Activated naive CD4-positive, alpha-beta T cell treated with Interleukin-2 at 50 U/mL for 16 hours (primary cell): ENCODE results near the gene PTPRN2.

Experiments
- DNase-seq: peaks from one replicate; pipeline ENCODE4 v3.0.0-alpha.2; 2020

The PTPRN2 gene

DNA sequence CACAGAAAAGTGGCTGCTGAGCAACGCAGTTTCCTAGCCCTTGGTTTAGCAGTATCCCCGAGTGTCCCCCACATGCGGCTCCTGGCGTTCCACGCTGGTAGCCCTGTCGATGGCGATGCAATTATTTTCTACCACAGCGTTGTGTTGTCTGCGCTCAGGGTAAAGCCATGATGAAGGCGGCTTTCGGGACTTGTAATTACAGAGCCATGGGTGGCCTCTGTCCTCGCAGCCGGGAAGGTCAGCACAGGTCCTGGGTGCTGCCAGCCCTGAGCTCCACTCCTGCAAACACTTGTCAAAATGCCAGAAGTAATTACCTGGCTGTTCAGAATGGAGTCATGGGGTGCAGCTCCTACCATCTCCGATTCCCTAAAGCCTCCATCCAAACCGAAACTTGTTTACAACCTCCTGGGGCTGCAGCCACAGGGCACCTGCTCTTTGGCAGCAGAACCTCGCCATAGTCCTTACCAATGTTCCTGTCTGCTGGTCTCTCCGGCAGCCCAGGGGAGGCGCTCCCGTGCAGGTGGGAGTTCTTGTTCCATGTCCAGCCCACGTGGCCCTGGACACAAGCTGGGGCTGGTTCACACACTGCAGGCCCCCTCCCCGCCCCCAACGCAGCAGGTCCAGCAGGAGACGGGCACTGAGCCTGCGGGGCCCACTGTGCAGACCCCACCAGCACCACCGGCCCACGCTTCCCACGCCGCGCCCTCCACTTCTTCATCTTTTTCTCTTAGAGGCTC is 512.6 kb downstream of the PTPRN2 start:
- no peak for DNase-seq

DNA sequence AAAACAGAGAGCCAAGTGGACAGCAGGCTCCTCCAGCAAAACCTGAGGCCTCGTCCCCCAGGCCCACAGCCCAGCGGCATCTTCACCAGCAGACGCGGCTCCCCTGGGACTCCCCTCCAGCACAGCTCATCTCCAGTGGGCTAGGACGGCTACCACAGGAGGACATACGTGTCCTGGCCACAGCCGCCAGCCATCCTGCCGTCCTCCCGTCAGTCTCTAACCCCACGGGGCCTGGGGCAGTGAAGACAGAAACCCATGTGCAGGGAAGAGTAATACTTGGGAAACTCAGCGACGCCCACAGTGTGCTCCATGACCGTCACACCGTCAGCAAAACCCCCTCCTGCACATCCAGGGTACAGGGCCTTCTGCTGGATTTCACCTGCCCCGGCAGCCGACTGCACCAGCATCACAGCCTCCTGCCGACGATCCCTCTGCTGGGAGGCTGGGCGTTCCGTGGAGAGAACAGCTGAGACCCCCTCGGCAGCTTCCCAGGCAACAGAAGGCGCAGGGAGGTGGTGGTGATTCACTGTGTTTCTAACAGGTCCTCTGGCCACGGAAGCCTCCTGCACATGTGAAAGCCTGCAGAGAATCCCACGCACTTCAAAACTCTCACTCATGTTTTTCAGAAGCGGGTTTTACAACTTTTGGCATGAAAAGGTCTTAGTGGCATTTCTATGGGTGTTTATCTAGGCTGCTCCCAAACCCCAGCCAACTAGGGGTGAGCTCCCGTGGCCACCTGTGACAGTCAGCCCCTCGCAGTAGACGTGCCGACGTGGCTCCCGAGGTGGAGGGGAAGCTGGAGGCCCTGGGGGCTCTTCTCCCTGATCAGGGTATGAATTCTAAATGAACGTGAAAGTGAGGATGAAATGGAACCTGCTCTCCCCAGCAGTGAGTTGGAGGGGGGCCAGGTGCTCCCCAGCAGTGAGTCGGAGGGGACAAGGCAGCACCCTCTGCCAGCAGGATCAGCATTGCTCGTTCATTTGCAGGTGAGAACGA is 513.5 kb downstream of the PTPRN2 start:
- no peak for DNase-seq

DNA sequence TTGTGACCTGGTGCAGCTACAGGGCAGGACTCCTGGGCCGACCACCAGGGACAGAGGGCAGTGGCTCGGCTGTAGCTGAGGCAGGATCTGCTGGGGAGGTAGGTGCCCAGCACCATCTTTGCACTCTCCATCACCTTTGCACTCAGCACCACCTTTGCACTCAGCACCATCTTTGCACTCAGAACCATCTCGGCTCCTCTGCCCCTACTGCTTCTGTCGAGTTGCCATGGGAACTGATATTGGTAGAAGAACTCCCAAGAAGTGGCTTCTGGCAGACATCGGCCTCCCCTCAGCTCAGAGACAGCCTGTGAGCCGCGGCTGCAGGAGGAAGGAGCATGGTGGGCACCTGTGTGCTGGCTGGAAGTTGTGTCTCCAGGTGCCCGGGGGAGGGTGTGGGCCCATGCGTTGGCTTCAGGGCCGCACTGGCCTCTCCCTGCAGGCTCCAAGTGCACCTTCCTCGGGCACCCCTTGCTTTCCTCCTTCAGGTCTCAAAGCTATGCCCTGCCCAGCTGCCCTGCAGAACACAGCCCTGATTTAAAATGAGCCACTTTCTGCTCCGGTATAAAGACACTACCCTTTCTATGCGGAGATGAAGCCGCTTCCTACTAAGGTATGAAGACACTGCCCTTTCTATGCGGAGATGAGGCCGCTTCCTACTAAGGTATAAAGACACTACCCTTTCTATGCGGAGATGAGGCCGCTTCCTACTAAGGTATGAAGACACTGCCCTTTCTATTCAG is 514.5 kb downstream of the PTPRN2 start:
- no peak for DNase-seq

DNA sequence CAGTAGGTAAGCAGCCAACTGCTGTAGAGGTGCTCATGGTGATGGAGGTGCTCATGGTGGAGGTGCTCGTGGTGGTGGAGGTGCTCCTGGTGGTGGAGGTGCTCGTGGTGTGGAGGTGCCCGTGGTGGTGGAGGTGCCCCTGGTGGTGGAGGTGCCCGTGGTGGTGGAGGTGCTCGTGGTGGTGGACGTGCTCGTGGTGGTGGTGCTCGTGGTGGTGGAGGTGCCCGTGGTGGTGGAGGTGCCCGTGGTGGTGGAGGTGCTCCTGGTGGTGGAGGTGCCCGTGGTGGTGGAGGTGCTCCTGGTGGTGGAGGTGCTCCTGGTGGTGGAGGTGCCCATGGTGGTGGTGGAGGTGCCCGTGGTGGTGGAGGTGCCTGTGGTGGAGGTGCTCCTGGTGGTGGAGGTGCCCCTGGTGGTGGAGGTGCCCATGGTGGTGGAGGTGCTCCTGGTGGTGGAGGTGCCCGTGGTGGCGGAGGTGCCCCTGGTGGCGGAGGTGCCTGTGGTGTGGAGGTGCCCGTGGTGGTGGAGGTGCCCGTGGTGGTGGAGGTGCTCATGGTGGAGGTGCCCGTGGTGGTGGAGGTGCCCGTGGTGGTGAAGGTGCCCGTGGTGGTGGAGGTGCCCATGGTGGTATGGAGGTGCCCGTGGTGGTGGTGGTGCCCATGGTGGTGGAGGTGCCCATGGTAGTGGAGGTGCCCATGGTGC is 517.3 kb downstream of the PTPRN2 start:
- DNase-seq, result no peak

DNA sequence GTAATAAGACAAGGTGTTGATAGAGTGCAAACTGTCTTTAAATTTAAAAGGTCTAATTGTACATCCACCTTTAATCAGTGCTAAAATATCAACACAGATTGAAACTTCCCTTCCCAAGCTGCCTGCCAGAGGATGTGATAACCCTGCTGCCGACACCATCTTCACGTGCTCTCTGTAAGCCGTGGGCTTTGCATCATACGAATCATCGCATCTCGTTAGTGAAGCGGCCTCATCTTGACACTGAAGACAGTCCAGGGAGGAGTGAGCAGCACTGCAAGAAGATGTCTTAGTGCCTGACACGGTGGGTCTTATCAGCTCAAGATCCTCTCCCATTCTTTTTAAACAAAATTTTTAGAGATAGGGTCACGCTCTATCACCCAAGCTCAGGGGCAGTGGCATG is 518.8 kb downstream of the PTPRN2 start:
- no peak for DNase-seq

DNA sequence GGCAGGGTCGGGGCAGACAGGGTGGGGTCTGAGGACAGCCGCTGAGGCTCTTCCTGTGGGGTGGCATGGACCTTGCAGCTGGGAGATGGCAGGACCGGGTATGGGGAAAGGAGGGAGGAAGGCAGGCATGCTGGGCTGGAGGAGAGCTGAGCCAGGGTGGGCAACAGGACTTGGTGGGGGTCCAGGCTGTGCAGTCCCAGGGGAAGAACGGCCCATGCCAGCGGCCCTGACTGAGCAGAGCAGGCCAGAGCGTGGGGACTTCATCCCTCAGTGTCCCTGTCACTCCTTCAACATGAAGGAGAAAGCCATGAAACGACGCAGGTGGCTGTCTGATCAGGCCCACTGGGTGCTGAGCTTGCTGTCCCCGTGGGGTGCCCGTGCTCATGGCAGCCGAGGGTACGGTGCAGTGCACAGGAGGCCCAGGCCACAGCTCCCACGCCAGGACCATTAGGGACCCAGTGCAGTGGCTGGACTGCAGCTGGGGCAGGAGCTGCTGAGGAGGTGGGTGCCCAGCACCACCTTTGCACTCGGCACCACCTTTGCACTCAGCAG is 519.6 kb downstream of the PTPRN2 start:
- DNase-seq, result no peak

DNA sequence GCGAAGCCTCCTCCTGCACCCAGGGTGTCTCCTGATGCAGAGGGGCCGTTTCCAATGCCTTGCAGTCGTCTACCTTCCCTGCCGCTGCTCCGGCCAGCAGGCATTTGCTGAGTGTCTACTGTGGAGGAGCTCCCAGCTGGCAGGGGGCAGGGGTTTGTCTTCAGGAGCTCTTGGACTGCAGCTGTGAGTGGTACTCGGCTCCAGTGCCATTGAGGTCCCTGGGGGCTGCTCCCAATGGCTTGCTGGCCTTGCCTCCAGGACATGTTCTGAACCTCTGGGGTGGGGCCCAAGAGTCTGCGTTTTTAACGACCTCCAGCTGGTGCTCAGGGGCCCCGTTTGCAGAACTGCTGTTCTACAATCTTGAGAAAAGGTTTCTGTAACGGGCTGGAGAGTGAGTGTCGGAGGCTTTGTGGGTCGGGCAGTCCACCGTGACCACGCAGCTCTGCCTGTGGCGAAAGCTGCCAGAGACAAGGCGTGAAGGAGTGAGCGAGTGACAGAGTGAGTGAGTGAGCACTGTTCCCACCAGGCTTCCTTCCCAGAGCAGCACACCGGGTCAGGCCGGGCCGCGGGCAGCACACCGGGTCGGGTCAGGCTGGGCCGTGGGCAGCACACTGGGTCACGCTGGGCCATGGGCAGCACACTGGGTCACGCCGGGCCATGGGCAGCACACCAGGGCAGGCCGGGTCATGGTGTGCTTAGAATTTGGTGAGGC is 520.2 kb downstream of the PTPRN2 start:
- no peak for DNase-seq

DNA sequence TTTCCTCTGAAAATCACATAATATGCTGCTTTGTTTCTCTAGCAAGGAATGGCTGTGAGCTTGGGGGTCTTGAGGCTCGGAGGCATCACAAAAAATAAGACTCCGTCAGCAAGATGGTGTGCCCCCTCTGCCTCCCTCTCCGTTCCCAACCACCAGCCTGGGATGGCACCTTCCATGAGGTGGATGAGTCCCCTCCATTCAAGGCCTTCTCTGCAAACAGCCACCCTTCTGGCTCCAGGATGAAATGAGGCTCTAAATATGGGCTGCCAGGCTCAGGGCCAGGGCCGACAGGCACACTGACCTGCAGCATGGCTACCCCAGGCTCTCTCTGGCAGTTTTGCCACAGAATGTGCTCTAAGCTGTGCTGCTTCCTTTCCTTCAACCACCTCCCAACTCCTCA is 521.5 kb downstream of the PTPRN2 start:
- no peak for DNase-seq

DNA sequence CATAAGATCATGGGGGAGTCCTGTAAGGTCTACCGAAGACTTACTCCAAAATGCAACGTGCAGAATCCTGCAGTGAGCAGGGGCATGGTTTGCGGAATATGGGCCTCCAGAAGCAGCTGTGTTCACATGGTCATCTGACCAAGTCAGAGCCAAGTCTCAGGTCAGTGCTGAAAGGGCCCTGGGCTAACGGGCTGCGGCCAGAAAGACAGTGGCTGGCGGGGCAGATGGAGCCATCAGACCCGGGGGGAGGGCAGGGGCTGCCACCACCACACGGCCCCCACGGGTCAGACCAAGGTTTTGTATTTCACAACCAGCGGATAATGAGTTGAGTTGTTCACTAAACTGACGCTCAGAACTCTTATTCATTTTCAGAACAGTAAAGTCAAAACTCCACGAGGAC is 522.3 kb downstream of the PTPRN2 start:
- no peak for DNase-seq

DNA sequence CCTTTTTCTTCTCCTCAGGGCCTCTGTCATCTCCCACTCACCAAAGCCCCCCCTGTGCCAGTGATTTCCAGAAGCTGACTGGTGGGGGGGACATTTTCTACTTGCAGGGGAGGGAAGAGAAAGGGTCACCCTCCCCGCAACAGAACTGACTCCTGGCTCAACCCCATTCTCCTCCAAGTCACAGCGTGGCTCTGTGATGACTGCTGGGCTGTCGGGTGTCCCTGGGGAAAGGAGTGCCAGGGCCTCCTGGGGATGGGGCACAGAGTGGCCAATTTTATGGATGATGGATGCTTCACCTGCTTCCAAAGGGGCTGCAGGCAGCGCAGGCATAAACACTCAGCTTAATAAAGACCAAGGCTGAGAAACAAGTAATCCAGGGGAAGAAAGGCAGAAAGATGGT is 523.0 kb downstream of the PTPRN2 start:
- DNase-seq, result no peak

DNA sequence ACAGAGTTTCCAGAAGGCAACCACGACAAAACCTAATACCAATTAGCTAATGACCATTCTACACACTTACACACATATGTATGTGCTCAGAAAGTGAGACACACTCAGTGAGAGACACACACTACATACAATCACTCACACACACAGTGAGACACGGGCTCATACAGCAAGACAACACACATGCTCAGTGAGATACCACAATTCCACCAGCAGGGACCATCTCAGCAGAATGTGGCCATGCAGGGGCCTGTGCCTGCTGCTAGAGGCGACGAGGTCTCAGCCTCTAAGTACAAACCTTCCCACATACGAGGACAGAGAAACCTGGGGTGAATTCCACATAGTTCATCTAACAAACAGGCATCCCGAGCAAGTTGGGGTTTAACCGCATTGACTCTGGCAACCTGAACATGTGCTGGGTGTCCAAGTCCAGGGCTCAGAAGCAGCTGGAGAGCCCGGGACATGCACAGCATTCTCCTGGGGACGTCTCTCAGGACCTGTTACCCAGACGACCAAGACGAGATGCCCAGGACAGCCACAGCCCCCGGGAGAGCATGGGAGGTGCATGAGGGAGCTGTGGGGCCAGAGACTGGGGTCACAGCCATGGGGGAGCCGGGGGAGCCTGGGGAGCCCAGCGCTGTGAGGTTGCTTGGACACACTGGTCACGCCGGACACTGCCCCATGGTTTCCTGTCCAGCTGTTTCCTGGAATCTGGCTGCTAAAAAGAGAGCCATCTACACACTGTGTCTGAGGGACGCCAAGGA is 523.6 kb downstream of the PTPRN2 start:
- no peak for DNase-seq

DNA sequence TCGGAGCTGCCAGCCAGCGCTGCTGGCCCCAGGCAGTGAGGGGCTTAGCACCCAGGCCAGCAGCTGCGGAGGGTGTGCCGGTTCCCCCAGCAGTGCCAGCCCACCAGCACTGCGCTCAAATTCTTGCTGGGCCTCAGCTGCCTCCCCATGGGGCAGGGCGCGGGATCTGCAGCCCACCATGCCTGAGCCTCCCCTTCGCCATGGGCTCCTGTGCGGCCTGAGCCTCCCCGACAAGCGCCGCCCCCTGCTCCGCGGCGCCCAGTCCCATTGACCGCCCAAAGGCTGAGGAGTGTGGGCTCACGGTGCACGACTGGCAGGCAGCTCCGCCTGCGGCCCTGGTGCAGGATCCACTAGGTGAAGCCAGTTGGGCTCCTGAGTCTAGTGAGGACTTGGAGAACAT is 525.0 kb downstream of the PTPRN2 start:
- DNase-seq, result no peak

DNA sequence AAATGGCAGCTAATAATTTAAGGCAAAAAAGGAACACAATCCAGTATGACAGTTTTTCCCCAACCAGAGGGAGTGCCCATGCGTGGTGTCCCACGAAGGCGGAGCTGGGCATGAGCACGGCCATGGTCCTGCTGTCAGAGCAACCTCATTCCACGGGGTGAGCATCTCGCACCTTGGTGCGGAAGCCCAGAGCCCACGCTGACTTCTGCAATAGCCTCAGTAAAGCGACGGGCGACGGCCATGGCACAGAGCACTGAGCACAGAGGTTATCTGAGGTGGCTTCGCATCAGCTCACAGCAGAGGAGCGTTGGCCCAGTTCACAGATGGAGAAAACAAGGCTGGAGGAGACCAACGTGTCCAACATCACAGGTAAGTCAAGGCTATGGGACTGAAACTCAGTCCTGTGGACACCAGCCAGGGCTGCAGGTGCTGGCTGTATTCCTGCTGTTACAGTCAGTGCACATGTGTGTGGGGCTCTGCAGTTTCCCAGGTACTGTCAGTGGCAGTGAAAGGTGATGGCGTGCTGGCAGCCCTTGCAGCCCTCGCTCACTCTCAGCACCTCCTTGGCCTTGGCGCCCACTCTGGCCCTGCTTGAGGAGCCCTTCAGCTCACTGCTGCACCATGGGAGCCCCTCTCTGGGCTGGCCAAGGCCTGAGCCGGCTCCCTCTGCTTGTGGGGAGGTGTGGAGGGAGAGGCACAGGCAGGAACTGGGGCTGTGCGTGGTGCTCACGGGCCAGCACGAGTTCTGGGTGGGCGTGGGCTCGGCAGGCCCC is 525.6 kb downstream of the PTPRN2 start:
- no peak for DNase-seq

DNA sequence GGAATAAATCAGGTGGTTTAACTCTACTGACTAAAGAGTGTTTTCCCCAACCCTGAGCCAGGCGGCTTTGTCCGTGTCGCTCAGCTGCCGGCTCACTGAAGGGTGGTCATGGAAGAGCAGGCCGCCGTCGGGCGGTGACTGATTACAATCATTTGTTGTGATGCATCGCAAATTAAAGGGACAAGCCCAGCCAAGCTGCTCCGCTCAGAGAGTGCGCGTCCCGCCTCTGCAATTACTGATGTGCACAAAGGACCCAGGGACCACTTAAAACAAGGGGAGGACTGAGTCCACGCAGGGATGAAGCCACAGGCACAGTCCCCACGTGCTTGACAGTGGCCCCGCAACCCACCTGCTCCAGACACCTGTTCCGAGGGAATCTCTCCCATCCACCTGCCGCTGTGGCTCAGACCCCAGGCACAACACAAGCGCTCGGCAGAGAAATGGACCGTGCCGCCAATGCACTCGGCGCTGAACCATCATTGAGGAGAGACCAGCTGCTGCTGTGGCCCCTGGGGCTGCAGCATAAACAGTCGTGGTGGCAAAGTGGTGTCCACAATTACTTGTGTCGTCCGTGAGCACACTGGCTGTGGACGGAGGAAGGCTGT is 526.5 kb downstream of the PTPRN2 start:
- no peak for DNase-seq

DNA sequence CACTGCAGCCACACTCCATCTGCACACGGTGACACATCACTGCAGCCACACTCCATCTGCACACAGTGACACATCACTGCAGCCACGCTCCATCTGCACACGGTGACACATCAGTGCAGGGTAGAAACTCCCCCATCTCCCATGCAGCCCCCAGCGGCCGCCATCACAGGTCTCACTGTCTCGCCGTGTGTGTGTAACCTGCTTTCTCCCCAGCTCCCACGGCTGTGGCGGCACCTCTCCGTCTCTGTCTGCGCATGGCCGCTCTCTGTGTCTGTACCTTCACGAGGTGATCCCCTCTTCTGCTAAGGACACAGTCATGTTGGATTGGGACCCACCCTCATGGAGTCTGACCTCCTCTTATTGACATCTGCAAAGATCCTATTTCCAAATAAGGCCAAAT is 527.4 kb downstream of the PTPRN2 start:
- no peak for DNase-seq

DNA sequence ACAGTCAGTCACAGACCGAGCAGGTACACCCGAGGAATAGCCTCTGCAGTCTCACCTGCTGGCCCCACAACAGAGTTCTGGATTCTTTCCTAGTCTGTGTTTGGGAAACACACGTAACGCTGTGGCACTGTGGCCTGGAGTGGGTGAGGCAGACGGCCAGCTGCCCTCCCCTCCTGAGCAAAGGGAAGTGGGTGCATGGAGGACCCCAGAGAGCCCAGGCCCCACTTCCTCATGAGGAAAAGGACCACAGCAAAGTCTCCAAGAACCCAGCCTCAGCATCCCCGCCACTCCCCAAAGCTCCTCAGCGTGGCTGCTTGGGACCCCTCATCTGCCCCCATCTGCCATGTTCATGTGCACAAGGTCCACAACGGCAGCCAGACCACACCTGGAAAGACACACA is 530.2 kb downstream of the PTPRN2 start:
- DNase-seq, result no peak

DNA sequence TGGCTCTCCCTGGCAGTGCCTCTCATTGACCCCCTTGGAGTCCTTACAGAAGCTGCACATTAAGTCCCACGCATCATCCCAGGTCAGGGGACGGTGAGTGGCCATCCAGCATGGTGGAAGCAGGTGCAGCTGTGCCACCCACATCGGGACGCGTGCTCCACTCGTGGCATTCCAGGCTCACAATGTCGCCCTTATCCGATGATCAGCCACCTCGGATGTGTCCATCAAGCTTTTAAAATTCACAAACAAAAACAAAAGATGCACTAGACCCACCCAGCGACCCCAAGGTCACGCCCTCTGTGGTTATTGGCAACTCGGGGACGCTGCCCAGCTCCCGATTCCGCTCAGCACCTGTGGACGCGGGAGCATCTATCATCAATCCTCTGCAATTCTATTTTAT is 530.9 kb downstream of the PTPRN2 start:
- DNase-seq, result no peak

DNA sequence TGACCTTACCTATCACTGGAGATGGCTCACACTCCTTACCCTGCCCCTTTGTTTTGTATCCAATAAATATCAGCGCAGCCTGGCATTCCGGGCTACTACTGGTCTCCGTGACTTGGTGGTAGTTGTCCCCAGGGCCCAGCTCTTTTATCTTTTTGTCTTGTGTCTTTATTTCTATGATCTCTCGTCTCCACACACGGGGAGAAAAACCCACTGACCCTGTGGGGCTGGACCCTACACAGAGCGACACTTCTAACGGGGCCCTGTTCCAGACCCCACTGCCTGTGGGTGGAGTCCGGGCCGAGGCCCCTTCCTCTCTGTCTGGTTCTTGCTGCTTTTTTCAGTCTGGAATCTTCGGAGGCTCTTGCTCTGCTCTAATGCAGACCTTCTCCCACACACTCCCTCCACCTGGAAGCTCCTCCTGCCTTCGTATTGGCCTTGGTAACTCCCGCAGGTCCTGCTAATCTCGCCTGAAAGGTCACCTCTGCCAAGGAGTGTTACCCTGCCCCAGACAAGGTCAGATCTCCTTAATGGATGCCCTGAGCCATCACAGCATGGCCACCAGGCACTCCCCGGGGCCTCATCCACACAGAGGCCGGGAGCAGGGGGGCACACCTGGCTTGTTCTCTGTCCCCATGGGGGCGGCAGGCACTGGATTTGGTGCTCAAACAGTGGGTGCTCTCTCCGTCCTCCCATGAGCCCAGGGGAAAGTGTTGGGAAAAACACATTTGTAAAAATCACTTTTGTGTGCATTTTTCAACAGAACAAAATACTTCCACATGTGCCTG is 531.7 kb downstream of the PTPRN2 start:
- DNase-seq, result no peak

DNA sequence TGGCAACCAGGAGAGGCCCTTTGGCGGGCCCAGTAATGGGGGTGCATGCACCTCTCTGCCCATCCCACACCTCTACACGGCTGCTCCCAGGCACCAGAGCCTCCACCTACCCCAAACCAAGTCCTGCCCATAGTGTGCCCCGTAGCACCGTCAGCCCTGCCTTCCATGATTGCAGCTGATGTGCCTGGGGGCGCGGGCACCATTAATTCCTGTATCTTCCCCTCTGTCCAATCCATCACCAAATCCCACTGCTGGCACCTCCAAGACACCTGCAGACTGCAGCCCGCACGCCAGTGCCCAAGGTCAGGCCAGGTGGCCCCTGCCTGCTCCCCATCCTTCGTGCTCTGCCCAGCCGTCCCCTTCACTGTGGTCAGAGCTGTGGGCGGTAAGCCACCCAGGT is 533.0 kb downstream of the PTPRN2 start:
- no peak for DNase-seq
